ENCODE data around the gene DNAH3. TPM values are rescaled to one million over a fixed set of nuclear protein-coding genes. Genes with fewer than 3 reads are reported as not detected.

The DNAH3 gene
- total and polyA plus RNA-seq, 2 of the 8 experiments (the other 6 are each of a cell fraction or from before 2014, with no cell fraction given): 0.57 to 0.71 TPM

- no peak for TF ChIP-seq CHD7 (IDR thresholded peaks at IDR 0.05; ENCODE audit: insufficient replicate concordance, low read length)
- TF ChIP-seq JUND (IDR thresholded peaks at IDR 0.05; ENCODE audit: low read length): no peak
- TF ChIP-seq SAP30 (IDR thresholded peaks at IDR 0.05; ENCODE audit: insufficient read depth, insufficient replicate concordance, low read length): no peak
- no peak for TF ChIP-seq TAF7 (optimal IDR thresholded peaks at IDR 0.05; ENCODE audit: borderline replicate concordance, low read depth, low read length)
- TF ChIP-seq KDM4A (IDR thresholded peaks at IDR 0.05; ENCODE audit: low read depth, low read length, severe bottlenecking): no peak
- TF ChIP-seq MAFK (IDR thresholded peaks at IDR 0.05; ENCODE audit: low read depth, low read length): no peak
- no peak for TF ChIP-seq ATF3 (IDR thresholded peaks at IDR 0.05; ENCODE audit: insufficient read depth, low read depth, low read length)
- TF ChIP-seq FOSL1 (IDR thresholded peaks at IDR 0.05; ENCODE audit: insufficient read depth, low read depth, low read length): no peak
- no peak for TF ChIP-seq SP4 (IDR thresholded peaks at IDR 0.05; ENCODE audit: low read length)
- no peak for TF ChIP-seq SP1 (IDR thresholded peaks at IDR 0.05; ENCODE audit: low read depth, low read length)
- no peak for TF ChIP-seq HDAC2 (IDR thresholded peaks at IDR 0.05; ENCODE audit: borderline replicate concordance in 1 of 2, low read depth in 2 of 2, low read length in 2 of 2)
Measured at GRCh38 chr16:21183995-21184394, 33.3 kb upstream of the DNAH3 start (continued).

Data from H1 (cell line).